GM12878 (cell line): ENCODE measurements around the gene C1QTNF1. TPM values are rescaled to one million over a fixed set of nuclear protein-coding genes. Genes with fewer than 3 reads are reported as not detected.

Experiments
- ATAC-seq: fragments of 200-7000 bp; cut with Tn5 transposase; 3 replicates; pipeline ENCODE4 v1.9.1; 2020; ENCODE audit warnings: mild to moderate bottlenecking, moderate library complexity
- BruUV-seq: library from RNA; stranded (reverse); fragments of 400-500 nt; replicated peaks from 2 replicates; lab custom pipeline; 2021; lab: Mats Ljungman, UMichigan
- CTCF ChIA-PET: fragments of 300-600 bp; sonication (Branson Sonifier 250); formaldehyde crosslinking; extraction: SDS; loops from one replicate; lab custom pipeline; 2021; ENCODE audit warnings: inconsistent platforms; lab: Yijun Ruan, JAX
- POLR2A ChIA-PET: fragments of 350-600 bp; formaldehyde crosslinking; extraction: SDS; loops from one replicate; lab custom pipeline; 2021; ENCODE audit warnings: inconsistent platforms; lab: Charles Lee
- RAD21 ChIA-PET: fragments of 300-600 bp; sonication (Branson Sonifier 250); formaldehyde crosslinking; loops from one replicate; lab custom pipeline; 2023; ENCODE audit warnings: antibody characterized with exemption; ENCODE audit not compliant: unreplicated experiment; lab: Charles Lee
- SMC1A ChIA-PET: fragments of 300-600 bp; sonication (Branson Sonifier 250); formaldehyde crosslinking; loops from one replicate; lab custom pipeline; 2023; ENCODE audit not compliant: unreplicated experiment, uncharacterized antibody; lab: Charles Lee
- DNase-seq: peaks from one replicate; pipeline ENCODE4 v3.0.0-alpha.2; 2011; ENCODE audit warnings: low read depth, low spot score
- FAIRE-seq: peaks from 3 replicates; lab custom pipeline; 2011; peaks lifted over from hg19 to GRCh38; lab: Jason Lieb, UNC
- H2AFZ ChIP-seq: 2 replicates; pipeline ENCODE4 v1.6.0; 2011; ENCODE audit warnings: low read depth, low read length, control low read depth; ENCODE audit not compliant: control insufficient read depth
- H3K27ac ChIP-seq: 2 replicates; pipeline ENCODE4 v1.5.1; 2011; ENCODE audit warnings: control low read depth; ENCODE audit not compliant: control insufficient read depth, insufficient read depth
- H3K27me3 ChIP-seq, 2 experiments: replicated peaks in 1 of 2; 2 replicates each; pipeline versions ENCODE4 v1.6.0 to v1.6.1; 2011; ENCODE audit warnings: low read length in 1 of 2; ENCODE audit not compliant: control insufficient read depth in 2 of 2, insufficient read depth in 2 of 2
- H3K36me3 ChIP-seq, 2 experiments: 2 replicates each; pipeline ENCODE4 v1.5.1; 2011; ENCODE audit warnings: low read length in 1 of 2; ENCODE audit not compliant: control insufficient read depth in 2 of 2, insufficient read depth in 2 of 2
- H3K4me1 ChIP-seq: 2 replicates; pipeline ENCODE4 v1.6.1; 2011; ENCODE audit warnings: mild to moderate bottlenecking, low read length, moderate library complexity, mixed read lengths; ENCODE audit not compliant: control insufficient read depth, insufficient read depth
- H3K4me2 ChIP-seq: 2 replicates; pipeline ENCODE4 v1.6.0; 2011; ENCODE audit warnings: control low read depth; ENCODE audit not compliant: control insufficient read depth, insufficient read depth
- H3K4me3 ChIP-seq: fragments of 200-600 bp; sonication (generic); 2 replicates; pipeline ENCODE4 v1.5.1; 2016
- H3K79me2 ChIP-seq: 2 replicates; pipeline ENCODE4 v1.6.0; 2011; ENCODE audit warnings: low read length; ENCODE audit not compliant: control insufficient read depth, insufficient read depth
- H3K9ac ChIP-seq: 2 replicates; pipeline ENCODE4 v1.8.0; 2011; ENCODE audit warnings: low read length, control low read depth, mixed read lengths; ENCODE audit not compliant: control insufficient read depth, insufficient read depth
- H3K9me3 ChIP-seq: replicated peaks from 3 replicates; pipeline ENCODE4 v1.5.1; 2011; ENCODE audit warnings: mild to moderate bottlenecking, low read length; ENCODE audit not compliant: control insufficient read depth, insufficient read depth
- H4K20me1 ChIP-seq: 2 replicates; pipeline ENCODE4 v1.6.0; 2011; ENCODE audit not compliant: control insufficient read depth, insufficient read depth
- MEF2A ChIP-seq: IDR thresholded peaks from 2 replicates; pipeline ENCODE4 v1.6.1; 2011; ENCODE audit warnings: low read depth, mild to moderate bottlenecking, low read length, moderate library complexity; ENCODE audit not compliant: insufficient read depth
- POLR2A ChIP-seq: IDR thresholded peaks from 2 replicates; pipeline ENCODE4 v1.6.1; 2011; ENCODE audit warnings: low read depth, mild to moderate bottlenecking, low read length
- SREBF2 ChIP-seq: IDR thresholded peaks from 2 replicates; pipeline ENCODE4 v1.6.1; 2012; ENCODE audit warnings: mild to moderate bottlenecking, low read length
- ZBED1 ChIP-seq: IDR thresholded peaks from 2 replicates; pipeline ENCODE4 v1.6.1; 2016; ENCODE audit warnings: borderline replicate concordance
- WGBS: methylation state at CpG from one replicate; pipeline ENCODE4 v1.1.6; 2016; ENCODE audit warnings: low lambda C conversion rate; ENCODE audit not compliant: insufficient replicate concordance, insufficient coverage; ENCODE audit errors: missing lambda C conversion rate; 5-methylcytosine and 5-hydroxymethylcytosine counted together
- in situ Hi-C: fragments of 300-500 bp; cut with MboI; formaldehyde crosslinking; loops from 9 replicates; pipeline ENCODE4 v1.14.3; 2018; ENCODE audit warnings: mixed read lengths
- intact Hi-C: fragments of 100-400 bp; cut with micrococcal nuclease; formaldehyde crosslinking; loops from one replicate; pipeline ENCODE4 v1.14.2; 2022; ENCODE audit not compliant: unreplicated experiment
- polyA plus RNA-seq, 11 experiments: library from polyadenylated mRNA; depleted of rRNA in 4 of 11; unstranded in 6 of 11; stranded (reverse) in 5 of 11; fragments of >200 nt; fragmentation: Nextera tagmentation in 4 of 11; fragmentation: Illumina TruSeq in 1 of 11; extraction: Ambion mirVana in 4 of 11; extraction: Trizol in 1 of 11; gene quantifications; 1 replicate in 1 of 11; 2 replicates in 10 of 11; pipeline versions ENCODE4 v1.2.1 to v1.2.3, GENCODE V29; 2011 to 2016; ENCODE audit warnings: inconsistent platforms in 2 of 11, missing spikeins in 2 of 11, low read depth in 1 of 11
- total RNA-seq, 4 experiments: library from RNA; depleted of rRNA in 3 of 4; stranded (reverse); fragments of >200 nt in 3 of 4; fragmentation: Illumina TruSeq in 1 of 4; extraction: Trizol in 1 of 4; gene quantifications; 2 replicates each; pipeline versions ENCODE4 v1.2.1 to v1.2.3, GENCODE V29; 2013 to 2021

The C1QTNF1 gene
- total and polyA plus RNA-seq, 10 of the 15 experiments (the other 5 are each of a cell fraction or from before 2014, with no cell fraction given) = 0.05 to 1.1 (median 0.15) TPM; not detected in 4

DNA sequence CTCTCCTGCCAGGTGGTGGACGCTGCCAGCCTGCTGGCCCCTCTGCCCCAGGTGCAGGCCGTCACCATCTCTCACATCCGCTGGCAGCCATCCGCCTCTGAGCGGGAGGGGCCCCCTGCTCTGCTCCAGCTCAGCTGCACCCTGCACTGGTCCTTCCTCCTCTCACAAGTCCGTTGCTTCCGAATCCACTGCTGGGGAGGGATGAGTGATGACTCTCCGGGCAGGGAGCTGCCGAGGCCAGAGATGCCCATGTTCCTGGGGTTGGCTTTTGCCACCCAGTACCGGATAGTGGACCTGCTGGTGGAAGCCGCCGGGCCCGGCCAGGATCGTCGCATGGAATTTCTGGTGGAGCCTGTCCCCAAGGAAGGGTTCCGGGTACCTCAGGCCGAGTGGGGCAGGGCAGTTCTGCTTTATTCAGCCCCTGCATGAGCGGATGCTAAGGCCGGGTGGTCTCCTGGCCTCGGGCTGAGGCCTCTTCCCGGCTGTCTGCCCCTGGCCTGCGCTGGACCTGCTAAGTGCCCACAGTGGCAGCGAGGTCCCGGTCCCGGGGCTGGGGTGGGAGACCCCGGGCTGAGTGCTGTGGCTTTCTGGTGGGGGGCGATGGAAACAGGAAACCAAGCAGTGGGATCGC, 62.1 kb downstream of the C1QTNF1 start:
- FAIRE-seq (no peak), ATAC-seq (no peak), DNase-seq (no peak)
- H3K9ac ChIP-seq = no peak overlapping the region
- H2AFZ ChIP-seq = no peak overlapping the region
- peaks cover 0 to 4% of the 10 kb centered on the region in 2 experiments; a peak in 3 of 4 replicates for H3K36me3 ChIP-seq
- SMC1A ChIA-PET = no interaction called here
- peaks cover 3% of the 10 kb centered on the region; the same call in 1 of the 2 replicates for H4K20me1 ChIP-seq
- RAD21 ChIA-PET = interaction anchor here (5.5 kb wide), 1 partner anchor 306 kb away, joined by 41 read pairs; no protein-coding TSS in a partner anchor
- no peaks in the 10 kb centered on the region for H3K9me3 ChIP-seq
- POLR2A ChIA-PET = no interaction called here
- intact Hi-C loops = no loop called here
- no peak overlapping the region for H3K27ac ChIP-seq
- no TSS peak for BruUV-seq
- TF ChIP-seq POLR2A = peak; percentile 13; the same call in 1 of the 2 replicates
- no peak for TF ChIP-seq SREBF2
- TF ChIP-seq, all 136 proteins: peak for 1
- WGBS = 87% methylated on average over 28 of the region's 28 CpGs
- H3K4me2 ChIP-seq = no peak overlapping the region
- CTCF ChIA-PET = interaction anchor here (0.9 to 3.6 kb wide), 9 partner anchors 9 to 315 kb away, joined by 3 to 59 read pairs (median 4); partner anchors contain the start of gene ENGASE
- no peaks in the 10 kb centered on the region for H3K4me1 ChIP-seq
- no peaks in the 10 kb centered on the region for H3K27me3 ChIP-seq
- in situ Hi-C loops = no loop called here
- H3K4me3 ChIP-seq = no peak overlapping the region
- H3K79me2 ChIP-seq = no peaks in the 10 kb centered on the region

GRCh38 chr17:79086609-79087427, 62.8 kb downstream of the C1QTNF1 start:
- Histone ChIP-seq H3K27ac (no peak overlapping the region), H4K20me1 (peaks cover 3% of the 10 kb centered on the region; the same call in 1 of the 2 replicates), H3K9me3 (no peaks in the 10 kb centered on the region), H3K79me2 (no peaks in the 10 kb centered on the region), H3K27me3 (no peaks in the 10 kb centered on the region), H3K4me2 (no peak overlapping the region), H3K4me3 (no peak overlapping the region), H3K4me1 (no peaks in the 10 kb centered on the region), H3K36me3 (peaks cover 0 to 4% of the 10 kb centered on the region in 2 experiments; a peak in 3 of 4 replicates), H2AFZ (no peak overlapping the region), H3K9ac (no peak overlapping the region)
- RAD21 ChIA-PET = interaction anchor here (1.0 to 5.5 kb wide), 2 partner anchors 306 to 314 kb away, joined by 3 to 41 read pairs; no protein-coding TSS in a partner anchor
- ATAC-seq (no peak), FAIRE-seq (no peak), DNase-seq (no peak)
- no peak for TF ChIP-seq ZBED1
- TF ChIP-seq MEF2A = no peak
- SMC1A ChIA-PET = interaction anchor here (1.0 to 1.5 kb wide), 2 partner anchors 180 to 301 kb away, joined by 3 to 5 read pairs; no protein-coding TSS in a partner anchor
- TSS peak; percentile 56 for BruUV-seq
- intact Hi-C loops = loop anchor here (1.0 kb wide), 1 partner anchor 306 kb away; no protein-coding TSS in a partner anchor
- WGBS = 67% methylated on average over 15 of the region's 33 CpGs
- CTCF ChIA-PET = interaction anchor here (0.8 to 3.6 kb wide), 9 partner anchors 10 to 314 kb away, joined by 3 to 59 read pairs (median 6); partner anchors contain the start of gene ENGASE
- POLR2A ChIA-PET = no interaction called here
- in situ Hi-C loops = no loop called here
